Astrocyte of the hippocampus (primary cell): ENCODE data around the gene TMEM123.

ENCODE experiments used
- DNase-seq: peaks from one replicate; pipeline ENCODE4 v3.0.0; 2011; ENCODE audit warnings: low read depth, low spot score

TMEM123 gene

DNA sequence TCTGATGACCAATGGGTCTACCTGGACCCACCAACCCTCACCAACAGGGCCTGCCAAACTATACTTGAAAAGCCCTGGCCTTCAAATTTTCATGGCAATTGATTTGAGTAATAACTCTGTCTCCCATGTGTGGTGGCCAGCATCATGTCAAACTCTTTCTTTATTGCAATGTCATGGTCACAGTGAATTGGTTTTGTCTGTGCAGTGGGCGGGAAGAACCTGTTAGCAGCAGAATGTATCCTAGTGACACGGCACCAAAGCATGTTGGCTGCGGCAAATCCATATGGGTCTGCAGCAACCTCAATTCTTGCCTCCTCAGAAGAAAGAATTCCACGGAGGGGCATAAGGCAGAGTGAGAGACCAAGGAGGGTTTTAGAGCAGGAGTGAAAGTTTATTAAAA, 19.6 kb upstream of the TMEM123 start:
- DNase-seq = no peak

DNA sequence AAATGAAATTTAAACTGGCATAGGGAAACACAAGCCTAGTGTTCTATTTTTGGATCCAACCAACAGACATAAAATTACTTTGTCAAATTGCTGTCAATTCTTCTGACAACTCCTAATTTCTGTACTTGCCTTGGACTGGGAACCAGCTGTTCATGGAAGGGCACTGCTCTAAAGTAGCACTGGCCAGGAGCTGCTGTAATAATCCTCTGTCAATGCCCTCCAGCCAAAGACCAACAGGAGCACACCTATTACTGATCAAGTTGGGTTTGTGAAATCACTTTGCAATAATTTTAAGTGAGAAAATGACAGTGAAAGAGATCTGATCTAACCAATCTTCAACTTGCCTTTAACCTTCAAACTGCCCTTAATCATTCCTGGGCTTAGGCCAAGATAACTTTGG, 18.9 kb upstream of the TMEM123 start:
- DNase-seq = no peak

DNA sequence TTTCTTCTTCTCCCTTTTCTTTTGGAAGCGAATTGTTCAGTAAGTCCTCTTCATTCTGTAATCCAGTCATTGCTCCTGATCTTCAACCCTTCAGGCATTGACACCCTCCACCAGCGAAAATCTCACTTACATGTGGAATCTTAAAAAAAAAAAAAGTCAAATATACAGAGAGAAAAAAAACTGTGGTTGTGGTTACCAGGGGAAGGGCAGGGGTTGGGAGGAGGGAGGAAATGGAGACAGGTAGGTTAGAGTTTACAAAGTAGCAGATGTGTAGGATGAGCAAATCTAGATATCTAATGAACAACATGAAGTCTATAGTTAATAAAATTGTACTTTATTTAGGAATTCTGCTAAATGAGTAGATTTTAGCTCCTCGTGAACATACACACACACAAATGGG, 17.7 kb upstream of the TMEM123 start:
- no peak for DNase-seq

DNA sequence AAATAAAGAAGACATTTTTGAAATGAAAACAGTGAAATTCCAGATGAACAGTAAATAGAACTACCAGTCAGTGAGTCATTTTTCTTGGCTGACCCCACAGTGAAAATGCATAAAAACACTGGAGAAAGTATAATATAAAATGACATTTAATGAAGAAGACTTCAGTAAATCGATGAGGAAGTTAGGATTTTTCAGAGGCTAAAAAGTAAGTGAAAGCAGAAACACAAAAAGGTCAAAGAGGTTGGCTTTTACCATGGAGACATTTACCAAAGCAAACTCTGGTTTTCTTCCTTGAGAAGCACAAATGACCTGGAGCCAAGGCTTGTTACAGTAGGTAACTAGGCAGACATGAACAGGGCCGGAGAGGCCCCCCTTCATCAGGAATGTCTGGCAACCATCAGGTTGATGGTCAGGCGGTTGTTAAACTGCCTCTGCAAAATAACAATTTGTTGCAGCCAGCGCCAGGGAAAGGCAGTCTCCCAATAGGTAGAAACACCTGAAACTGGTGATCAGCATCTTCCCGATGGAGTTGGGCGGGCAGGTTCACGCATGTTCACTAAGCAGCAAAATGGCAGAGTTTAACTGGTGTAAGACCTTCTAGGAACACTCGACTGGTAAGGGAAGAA, 16.7 kb upstream of the TMEM123 start:
- peak; percentile 60 for DNase-seq

DNA sequence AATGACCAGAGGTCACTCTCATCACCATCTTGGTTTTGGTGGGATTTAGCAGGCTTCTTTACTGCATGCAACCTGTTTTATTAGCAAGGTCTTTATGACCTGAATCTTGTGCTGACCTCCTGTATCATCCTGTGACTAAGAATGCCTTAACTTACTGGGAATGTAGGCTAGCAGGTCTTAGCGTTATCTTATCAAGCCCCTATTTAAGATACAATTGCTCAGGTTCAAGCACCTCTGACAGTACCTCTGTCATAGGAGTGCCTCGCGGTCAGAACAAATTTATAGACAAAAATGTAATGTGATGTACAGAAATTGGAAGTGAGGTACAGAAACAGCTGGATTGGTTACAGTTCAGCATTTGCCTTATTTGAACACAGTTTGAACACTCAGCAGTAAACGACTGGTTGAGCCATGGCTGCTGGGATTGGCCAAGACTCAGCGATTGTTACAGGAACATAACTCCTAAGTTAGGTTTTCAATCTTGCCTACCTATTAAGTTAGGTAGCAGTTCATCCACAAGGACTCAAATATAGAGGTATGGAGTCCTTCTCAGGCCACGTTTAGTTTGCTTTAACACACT, 16.1 kb upstream of the TMEM123 start:
- DNase-seq = no peak

DNA sequence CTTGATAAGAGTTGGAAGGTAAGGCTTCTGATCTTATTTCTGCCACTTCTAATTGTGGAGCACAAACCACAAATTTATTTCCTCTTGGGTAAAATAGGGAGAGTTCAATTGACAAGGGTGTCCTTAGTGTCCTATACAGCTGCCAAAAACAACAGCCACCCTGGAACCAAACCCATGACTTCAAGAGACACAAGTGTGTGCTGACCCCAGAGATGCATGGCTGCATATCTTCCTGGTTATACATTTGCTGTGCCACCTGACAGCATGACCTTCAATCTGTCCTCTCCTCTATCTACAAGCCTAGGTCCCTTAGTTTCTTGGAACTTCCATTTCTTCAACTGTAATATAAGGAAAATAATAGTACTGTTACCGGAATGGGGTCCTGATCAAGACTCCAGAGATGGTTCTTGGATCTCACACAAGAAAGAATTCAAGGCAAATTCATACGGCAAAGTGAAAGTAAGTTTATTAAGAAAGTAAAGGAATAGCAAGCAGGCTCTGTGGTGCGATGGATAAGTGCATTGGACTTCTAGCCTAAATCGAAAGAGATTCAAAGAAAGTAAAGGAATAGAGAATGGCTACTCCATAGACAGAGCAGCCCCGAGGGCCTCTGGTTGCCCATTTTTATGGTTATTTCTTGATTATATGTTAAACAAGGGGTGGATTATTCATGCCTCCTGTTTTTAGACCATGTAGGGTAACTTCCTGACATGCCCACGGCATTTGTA, 15.5 kb upstream of the TMEM123 start:
- DNase-seq = no peak

DNA sequence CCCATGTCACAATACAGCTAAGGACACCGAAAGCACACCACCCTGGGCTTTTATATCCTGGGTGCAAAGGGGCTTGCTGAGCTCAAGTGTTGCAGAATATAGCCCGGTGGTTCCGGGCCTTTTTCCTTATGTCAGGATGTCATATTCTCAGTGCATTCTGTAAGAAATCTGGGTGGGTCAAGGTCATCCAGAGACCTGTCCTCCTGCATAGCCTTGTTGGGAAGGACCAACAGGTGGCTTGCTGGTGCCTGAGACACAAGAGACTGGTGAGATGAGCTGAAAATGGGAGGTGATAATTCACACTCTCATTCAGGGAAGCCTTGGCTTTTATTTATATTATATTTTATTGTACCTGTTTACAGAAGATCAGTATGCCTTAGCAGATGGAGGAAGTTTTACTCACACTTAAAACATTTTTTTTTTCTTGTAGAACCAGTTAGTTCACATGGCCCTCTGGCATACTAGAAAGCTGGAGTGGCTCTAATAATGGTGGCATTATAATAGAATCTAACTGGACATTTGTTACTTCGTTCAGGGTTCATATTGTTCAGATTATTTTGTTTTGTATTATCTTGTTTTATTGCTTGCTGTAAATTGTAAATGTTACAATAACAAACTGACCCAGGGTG, 14.6 kb upstream of the TMEM123 start:
- no peak for DNase-seq

DNA sequence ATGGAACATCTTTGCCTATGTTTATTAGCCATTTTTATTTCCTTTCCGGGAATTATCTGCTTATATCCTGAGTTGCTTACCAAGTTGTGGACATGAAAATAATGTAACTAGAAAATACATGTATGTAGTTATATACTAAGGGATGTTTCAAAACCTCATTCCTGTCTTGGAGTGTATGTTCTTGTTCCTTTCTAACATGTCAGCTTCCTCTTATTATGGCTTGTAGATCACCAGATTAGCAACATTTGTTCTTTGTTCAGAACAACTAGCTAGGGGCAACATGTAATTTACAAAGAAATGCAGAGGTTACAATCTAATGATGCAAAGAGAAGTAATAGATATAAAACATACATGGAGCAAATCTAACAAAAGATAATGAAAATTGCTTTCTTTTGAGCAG, 13.1 kb upstream of the TMEM123 start:
- DNase-seq = no peak

DNA sequence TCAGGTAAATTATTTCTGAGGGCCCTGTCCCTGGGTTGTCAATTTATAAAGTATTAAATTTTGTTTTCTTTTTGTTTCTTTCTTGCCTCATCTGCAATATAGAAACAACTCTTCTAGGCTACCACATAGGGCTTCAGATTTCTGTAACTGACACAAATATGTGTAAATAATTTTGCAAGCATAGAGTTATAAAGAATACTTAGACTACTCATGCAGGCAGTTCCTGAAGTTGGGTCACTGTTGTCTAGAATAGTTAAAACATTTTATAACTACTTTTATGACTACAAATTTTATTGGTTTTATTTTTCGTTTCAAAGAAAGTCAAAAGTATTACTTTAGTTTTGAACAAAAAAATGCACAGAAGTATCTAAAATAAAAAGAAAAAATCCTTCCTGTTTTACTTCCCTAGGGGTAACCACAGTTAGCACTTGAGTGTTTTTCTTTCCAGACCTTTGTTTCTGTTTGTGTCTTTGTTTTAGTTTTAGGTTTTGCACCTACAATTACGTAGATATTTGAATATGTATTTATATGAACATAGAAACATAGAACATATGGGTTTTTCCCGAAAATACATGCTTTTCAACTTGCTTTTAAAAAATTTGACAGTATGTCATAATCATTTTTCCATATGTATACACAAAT, 12.4 kb upstream of the TMEM123 start:
- no peak for DNase-seq

DNA sequence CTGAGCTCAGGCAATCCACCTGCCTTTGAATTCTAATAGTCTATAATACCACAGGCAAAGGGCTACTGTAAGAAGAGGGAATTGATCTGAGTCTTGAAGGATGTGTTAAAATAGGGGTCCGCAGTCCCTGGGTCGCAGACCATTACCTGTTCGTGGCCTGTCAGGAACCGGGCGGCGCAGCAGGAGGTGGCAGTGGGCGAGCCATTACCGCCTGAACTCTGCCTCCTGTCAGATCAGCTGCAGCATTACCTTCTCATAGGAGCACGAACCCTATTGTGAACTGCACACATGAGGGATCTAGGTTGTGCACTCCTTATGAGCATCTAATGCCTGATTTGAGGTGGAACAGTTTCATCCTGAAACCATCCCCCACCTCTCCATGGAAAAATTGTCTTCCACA, 11.5 kb upstream of the TMEM123 start:
- DNase-seq = no peak

DNA sequence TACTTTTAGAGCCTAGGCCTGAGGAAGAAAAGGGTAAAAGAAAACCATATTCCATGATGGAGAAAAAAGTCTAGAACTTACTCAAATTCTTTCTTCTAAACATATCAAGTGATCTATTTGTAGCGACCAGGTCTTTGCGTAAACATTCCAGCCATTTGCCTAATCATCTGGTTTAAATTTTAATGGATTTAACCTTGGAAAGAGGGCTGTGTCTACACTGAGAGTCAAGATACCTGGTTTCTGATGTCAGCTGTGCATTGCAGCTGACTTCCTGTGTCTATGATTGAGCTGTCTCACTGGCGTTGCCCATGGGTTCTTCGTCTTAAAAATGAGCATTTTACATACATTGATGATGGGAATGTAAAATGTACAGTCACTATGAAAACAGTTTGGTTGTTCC, 10.0 kb upstream of the TMEM123 start:
- DNase-seq = no peak

DNA sequence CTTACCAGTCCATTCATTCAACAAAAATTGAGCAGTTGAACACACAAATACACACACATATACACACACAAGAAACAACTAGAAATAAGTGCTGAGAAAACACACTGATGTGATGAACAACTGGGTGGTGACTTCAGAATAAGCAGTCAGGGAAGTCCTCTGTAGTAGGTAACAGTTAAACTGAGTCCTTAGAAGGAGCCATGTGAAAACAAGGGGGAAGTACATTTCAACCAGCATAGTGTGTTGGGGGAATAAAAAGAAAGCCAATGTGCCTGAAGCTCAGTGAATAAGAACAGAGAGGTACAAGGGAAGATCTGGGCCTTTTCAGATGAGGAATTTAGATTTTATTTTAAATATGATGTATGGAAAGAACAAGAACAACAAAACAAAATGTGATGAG, 6.8 kb upstream of the TMEM123 start:
- DNase-seq = no peak

DNA sequence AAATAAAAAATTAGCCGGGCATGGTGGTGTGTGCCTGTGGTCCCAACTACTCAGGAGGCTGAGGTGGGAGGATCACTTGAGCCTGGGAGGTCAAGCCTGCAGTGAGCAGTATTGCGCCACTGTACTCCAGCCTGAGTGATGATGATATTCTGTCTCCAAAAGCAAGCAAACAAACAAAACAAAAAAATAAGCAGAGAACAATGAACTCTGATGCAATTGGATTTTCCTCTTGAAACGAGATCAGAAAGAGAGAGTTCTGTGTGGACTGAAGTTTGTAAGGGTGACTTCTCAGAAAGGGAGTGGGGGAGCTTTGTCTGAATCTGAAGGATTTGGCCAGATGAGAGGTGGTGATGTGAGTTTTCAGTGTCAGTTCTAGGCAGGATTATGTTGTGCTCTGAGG, 6.0 kb upstream of the TMEM123 start:
- DNase-seq = no peak

DNA sequence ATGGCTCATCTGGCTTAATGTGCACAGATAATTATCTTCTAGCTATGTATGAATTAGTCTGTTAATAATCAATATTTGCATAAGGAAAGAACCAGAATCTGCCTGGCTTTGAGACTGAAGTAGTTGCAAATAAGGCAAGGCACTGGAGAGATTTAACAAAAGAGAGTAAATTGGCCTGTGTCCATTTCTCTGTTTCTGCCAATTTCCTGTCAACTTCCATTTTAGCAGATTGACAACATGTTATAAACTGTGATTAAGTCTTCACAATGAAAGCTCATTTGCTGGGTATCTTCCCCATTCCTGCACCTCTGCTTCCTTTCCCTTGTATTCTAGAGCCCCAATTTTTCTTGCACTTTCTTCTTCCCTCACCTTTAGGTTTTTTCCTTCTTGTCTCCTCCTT, 5.3 kb upstream of the TMEM123 start:
- DNase-seq = no peak

DNA sequence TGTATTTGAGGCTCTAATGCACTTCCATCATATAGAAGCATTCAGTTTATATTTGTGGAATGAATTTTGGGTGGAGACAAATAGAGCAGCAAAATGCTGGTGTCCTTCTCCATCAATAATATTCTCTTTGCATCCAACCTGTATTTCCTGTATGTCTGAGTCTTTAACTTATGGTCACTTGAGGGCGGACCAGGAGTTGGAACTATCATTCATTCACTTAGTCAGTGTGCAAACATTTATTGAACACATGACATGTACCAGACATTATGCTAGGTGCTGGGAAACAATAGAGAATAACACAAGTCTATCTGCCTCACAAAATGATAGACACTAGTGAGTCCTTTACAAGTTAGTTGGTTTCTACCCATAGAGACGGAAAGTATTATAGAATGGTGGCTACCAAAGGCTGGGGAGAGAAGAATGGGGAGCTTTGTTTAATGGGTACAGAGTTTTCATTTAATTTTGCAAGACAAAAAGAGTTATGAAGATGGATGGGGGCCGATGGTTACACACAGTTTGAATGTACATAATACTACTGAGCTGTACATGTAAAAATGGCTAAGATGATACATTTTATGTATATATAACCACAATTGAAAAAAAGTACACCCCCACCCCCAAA, 4.6 kb upstream of the TMEM123 start:
- DNase-seq = no peak

DNA sequence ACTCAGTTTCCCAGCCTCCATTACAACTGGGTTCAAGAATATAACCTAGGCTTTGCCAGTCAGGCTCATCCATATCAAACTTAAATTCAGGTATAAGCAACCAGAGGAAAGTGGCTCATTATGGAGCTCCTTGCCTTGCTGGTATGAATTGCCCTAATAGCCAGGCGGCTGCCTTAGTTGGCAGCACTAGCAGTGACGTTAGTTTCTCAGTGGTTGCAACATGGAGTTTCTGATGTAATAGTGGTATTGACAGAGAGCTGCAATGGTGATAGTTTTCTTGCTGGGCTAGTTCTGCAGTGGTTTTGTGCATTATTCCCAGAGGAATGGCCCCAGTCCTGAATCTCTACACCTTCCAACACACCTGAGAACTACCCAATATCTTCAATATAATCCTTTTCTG, 3.8 kb upstream of the TMEM123 start:
- no peak for DNase-seq

DNA sequence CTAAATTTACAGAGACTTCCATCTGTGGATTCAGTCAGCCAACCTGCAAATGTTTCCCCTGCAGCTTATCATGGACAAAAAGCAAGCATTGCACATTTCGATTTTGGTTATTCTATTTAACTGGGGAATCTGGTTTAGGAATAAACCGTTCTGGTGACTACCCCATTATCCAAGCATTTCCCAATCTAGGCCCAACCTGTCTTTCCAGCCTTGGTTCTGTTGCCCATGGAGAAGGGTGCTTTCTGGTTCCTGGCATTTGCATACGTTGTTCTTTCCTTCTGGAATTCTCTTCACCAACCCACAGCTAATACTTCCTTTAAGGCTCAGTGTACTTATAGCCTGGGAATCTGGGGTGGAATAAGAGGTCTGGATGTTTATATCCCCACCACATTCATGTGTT, 1.4 kb upstream of the TMEM123 start:
- no peak for DNase-seq

DNA sequence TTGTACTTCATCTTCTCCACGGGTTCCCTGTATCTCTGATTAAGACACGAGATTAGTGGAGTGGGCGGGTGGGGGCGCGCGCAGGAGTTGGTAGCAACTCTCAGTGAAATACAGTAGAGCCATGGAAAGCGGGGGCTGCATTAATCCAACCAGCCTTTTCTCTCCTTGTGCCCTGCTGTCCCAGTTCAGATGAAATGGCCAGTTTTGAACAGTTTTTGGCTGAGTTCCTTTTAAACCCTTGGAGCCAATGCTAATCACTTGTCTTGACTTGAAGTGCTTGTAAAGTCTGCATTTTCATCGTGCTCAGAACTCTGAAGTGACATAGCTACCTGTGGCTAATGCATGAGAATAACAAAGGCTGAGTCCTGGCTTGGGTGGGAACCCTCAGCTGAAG, 734 bp upstream of the TMEM123 start:
- no peak for DNase-seq

DNA sequence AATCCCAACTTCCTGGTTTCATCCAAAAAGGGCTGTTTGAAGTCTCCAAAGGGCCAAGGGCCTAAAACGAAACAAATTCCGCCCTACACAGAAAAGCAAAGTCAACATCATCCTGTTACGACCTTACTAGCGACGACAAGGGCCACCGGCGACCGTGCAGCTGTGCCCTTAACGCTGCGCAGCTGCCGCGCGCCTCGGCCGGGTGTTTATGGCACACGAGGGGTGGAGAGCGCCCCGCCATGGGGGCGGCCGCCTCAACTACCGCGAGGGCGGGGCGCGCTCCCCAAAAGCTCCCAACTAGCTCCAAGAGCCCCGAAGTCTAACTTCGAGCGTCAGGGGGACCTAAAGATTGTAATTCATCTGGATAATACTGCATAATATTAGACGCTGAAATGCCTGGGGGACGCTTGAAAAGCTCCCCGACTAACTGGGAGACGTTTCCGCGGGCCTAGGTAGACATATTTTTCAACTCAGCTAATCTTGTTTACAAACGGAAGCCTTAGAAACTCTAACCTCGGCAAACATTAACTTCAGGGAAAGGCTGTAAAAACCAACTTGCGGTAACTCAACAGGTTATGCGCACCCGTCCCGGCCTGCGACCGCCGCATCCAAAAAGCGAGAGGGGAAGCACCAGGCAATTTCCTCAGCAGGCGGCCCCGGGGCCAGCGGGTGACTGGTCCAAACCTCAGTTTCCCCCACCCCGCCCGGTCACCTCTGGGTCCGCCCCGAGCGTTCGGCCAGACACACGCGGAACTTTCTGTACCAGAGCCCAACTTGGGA, 694 bp downstream of the TMEM123 start:
- DNase-seq = peak; percentile 71

DNA sequence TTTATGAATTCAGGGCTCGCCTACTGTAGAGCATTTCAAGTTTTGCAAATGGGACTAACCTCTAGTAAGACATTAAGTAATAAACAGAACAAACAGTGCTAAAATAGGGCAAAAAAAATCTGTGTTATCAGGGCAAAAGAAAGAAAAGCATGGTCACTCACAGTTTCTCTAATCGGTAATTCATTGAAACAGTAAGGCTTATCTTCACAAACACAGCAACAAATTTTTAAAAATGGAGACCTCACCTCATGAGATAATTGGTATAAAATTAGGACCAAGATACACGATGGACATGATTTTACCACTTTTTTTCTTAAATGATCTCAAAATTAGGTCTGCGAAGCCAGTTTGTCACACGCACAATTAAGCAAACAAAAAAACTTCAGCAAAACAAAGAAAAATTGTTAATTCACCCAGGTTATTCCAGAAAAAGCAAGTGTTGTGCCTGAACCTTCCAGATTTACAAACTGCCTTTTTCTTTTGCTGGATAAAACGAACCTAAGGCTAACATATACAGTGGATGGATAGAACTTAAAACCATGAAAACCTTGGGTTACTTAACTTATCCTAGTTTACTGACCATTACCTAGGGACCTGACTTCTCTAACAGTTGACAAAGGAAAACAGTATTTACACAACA, 1.4 kb downstream of the TMEM123 start:
- peak; percentile 15 for DNase-seq
